Breast epithelium (tissue), 4 donors: ENCODE measurements around the gene TLE6. TPM values are rescaled to one million over a fixed set of nuclear protein-coding genes. Genes with fewer than 3 reads are reported as not detected.

Experiments
- DNase-seq, 2 donors: peaks; one replicate each; pipeline ENCODE4 v3.0.0-alpha.2; 2019; ENCODE audit warnings: low spot score in 2 of 2
- H3K27ac ChIP-seq, 2 donors: fragments of 200-600 bp; sonication (generic) in 1 of 2; one replicate each; pipeline ENCODE4 v1.5.1; 2016 to 2019; ENCODE audit warnings: mild to moderate bottlenecking in 1 of 2
- H3K27me3 ChIP-seq, 2 donors: fragments of 200-600 bp; sonication (generic) in 1 of 2; one replicate each; pipeline versions ENCODE4 v1.5.1 to v1.6.0; 2017 to 2019; ENCODE audit warnings: control low read depth in 1 of 2, mild to moderate bottlenecking in 1 of 2
- H3K36me3 ChIP-seq: fragments of 200-600 bp; one replicate; pipeline ENCODE4 v1.5.1; 2019
- H3K4me1 ChIP-seq, 2 donors: fragments of 200-600 bp; sonication (generic); one replicate each; pipeline ENCODE4 v1.5.1; 2016 to 2019; ENCODE audit warnings: control low read depth in 1 of 2
- H3K4me3 ChIP-seq, 3 donors: fragments of 200-600 bp; sonication (generic); 1 replicate in 2 of 3; 2 replicates in 1 of 3; pipeline ENCODE4 v1.5.1; 2016 to 2019; ENCODE audit warnings: mild to moderate bottlenecking in 3 of 3, moderate library complexity in 2 of 3
- H3K9me3 ChIP-seq, 2 donors: fragments of 200-600 bp; sonication (generic) in 1 of 2; one replicate each; pipeline ENCODE4 v1.5.1; 2016 to 2019; ENCODE audit warnings: control low read depth in 1 of 2
- CTCF ChIP-seq, 3 donors: fragments of 450-650 bp; IDR thresholded peaks; one replicate each; pipeline ENCODE4 v1.5.1; 2016 to 2017; ENCODE audit warnings: antibody characterized with exemption in 3 of 3, mild to moderate bottlenecking in 3 of 3, moderate library complexity in 3 of 3
- POLR2A ChIP-seq: fragments of 450-650 bp; IDR thresholded peaks from one replicate; pipeline ENCODE4 v1.6.1; 2016; ENCODE audit warnings: antibody characterized with exemption, mild to moderate bottlenecking, moderate library complexity
- POLR2AphosphoS5 ChIP-seq, 3 donors: sonication (generic); formaldehyde crosslinking; IDR thresholded peaks; one replicate each; pipeline ENCODE4 v1.6.1; 2017; ENCODE audit warnings: antibody characterized with exemption in 3 of 3
- intact Hi-C: fragments of 100-400 bp; cut with DNase I; formaldehyde crosslinking; loops from one replicate; pipeline ENCODE4 v1.15.1; 2023; ENCODE audit warnings: low total_unique reads
- total RNA-seq, 3 donors: library from RNA; depleted of rRNA; stranded (reverse); fragments of >200 nt; gene quantifications; one replicate each; pipeline ENCODE4 v1.1.0, GENCODE V29; 2016

TLE6 gene
- total RNA-seq, 3 donors from 2014 or later: 1.6 to 4.3 (median 3.2) TPM

GRCh38 chr19:3042621-3043267, 65.4 kb downstream of the TLE6 start:
- Histone ChIP-seq H3K9me3 (no peaks in the 10 kb centered on the region), H3K27ac (peak overlapping the region; percentile 29 to 80), H3K27me3 (no peaks in the 10 kb centered on the region), H3K4me3 (peak overlapping the region in 2 of 3 donors; percentile 22 to 50), H3K36me3 (no peaks in the 10 kb centered on the region), H3K4me1 (peaks cover 0 to 4% of the 10 kb centered on the region in 2 donors)
- intact Hi-C loops: no loop called here
- DNase-seq: no peak
- TF ChIP-seq CTCF (IDR thresholded peaks at IDR 0.05): no peak
- TF ChIP-seq POLR2A: no peak
- no peak for TF ChIP-seq POLR2AphosphoS5 (IDR thresholded peaks at IDR 0.05)

Other genes with a start within 250 kb of the TLE6 start
- 10 to 100 TPM; 23.8 to 36.1 (median 27.2) TPM for gene SLC39A3, start 237.5 kb upstream of the TLE6 start, total RNA-seq
- 10 to 100 TPM; 40.3 to 45.2 (median 42.1) TPM for gene SGTA, start 194.3 kb upstream of the TLE6 start, total RNA-seq
- 10 to 100 TPM; 26.2 to 40.0 (median 39.1) TPM for gene THOP1, start 192.1 kb upstream of the TLE6 start, total RNA-seq
- 10 to 100 TPM in 1 of 3 donors, 1 to 10 TPM in 2; 2.1 to 10.4 (median 7.5) TPM for gene ZNF554, start 157.7 kb upstream of the TLE6 start, total RNA-seq
- gene ZNF555, start 136.1 kb upstream of the TLE6 start, total RNA-seq: 10 to 100 TPM in 1 of 3 donors, 1 to 10 TPM in 2; 4.6 to 10.7 (median 7.5) TPM
- gene ZNF556, start 110.2 kb upstream of the TLE6 start, total RNA-seq: under 1 TPM in 2 of 3 donors, not detected in 1; 0.15 to 0.33 TPM
- 1 to 10 TPM; 2.7 to 9.2 (median 6.9) TPM for gene ZNF57, start 76.6 kb upstream of the TLE6 start, total RNA-seq
- 1 to 10 TPM; 2.2 to 5.1 (median 4.9) TPM for gene ZNF77, start 32.6 kb upstream of the TLE6 start, total RNA-seq
- gene TLE2, start 51.7 kb downstream of the TLE6 start, total RNA-seq: 10 to 100 TPM; 25.3 to 65.6 (median 35.1) TPM
- gene TLE5, start 84.9 kb downstream of the TLE6 start, total RNA-seq: 100 to 1,000 TPM; 329 to 407 (median 397) TPM
- gene GNA11, start 116.8 kb downstream of the TLE6 start, total RNA-seq: 10 to 100 TPM; 40.5 to 52.0 (median 42.3) TPM
- 10 to 100 TPM in 1 of 3 donors, 1 to 10 TPM in 2; 7.8 to 16.2 (median 8.5) TPM for gene GNA15, start 158.5 kb downstream of the TLE6 start, total RNA-seq
- 1 to 10 TPM in 2 of 3 donors, not detected in 1; 1.3 to 1.9 TPM for gene S1PR4, start 201.2 kb downstream of the TLE6 start, total RNA-seq
- 10 to 100 TPM; 21.1 to 34.7 (median 25.3) TPM for gene NCLN, start 208.4 kb downstream of the TLE6 start, total RNA-seq
- under 1 TPM in 2 of 3 donors, not detected in 1; 0.33 to 0.59 TPM for gene CELF5, start 247.1 kb downstream of the TLE6 start, total RNA-seq